Uterus (tissue), 2 donors: ENCODE measurements around the gene PANX2.

Source experiments
- CTCF ChIP-seq, 4 experiments: fragments of 200-600 bp in 2 of 4; fragments of 450-650 bp in 2 of 4; sonication (generic) in 2 of 4; IDR thresholded peaks; one replicate each; pipeline ENCODE4 v1.5.1; 2016 to 2019; ENCODE audit warnings: antibody characterized with exemption in 4 of 4, mild to moderate bottlenecking in 2 of 4, moderate library complexity in 1 of 4
- POLR2A ChIP-seq, 2 donors: fragments of 450-650 bp; IDR thresholded peaks; one replicate each; pipeline ENCODE4 v1.6.1; 2016; ENCODE audit warnings: antibody characterized with exemption in 2 of 2, mild to moderate bottlenecking in 1 of 2, moderate library complexity in 1 of 2

- TF ChIP-seq POLR2A (IDR thresholded peaks at IDR 0.05) (no peak), CTCF (IDR thresholded peaks at IDR 0.05) (no peak)
These were observed 50.3 kb downstream of the PANX2 start for GRCh38 chr22:50220603-50221409.
